K562 (cell line): ENCODE results near the gene ZNF750. TPM values are rescaled to one million over a fixed set of nuclear protein-coding genes. Genes with fewer than 3 reads are reported as not detected.
A peak's percentile ranks its signal among the peaks of the same experiment; 100 is the strongest.

Experiments used
- ATAC-seq: fragments of 200-7000 bp; cut with Tn5 transposase; 3 replicates; pipeline ENCODE4 v1.9.1; 2020; ENCODE audit warnings: moderate library complexity
- BruUV-seq: library from RNA; stranded (reverse); fragments of 400-500 nt; replicated peaks from 2 replicates; lab custom pipeline; 2021; lab: Mats Ljungman, UMichigan
- CTCF ChIA-PET: fragments of 300-600 bp; formaldehyde crosslinking; extraction: SDS; loops from one replicate; lab custom pipeline; 2021; ENCODE audit warnings: low intra/inter-chr PET ratio; lab: Yijun Ruan, JAX
- POLR2A ChIA-PET: fragments of 300-600, 350-650 bp; sonication (Branson Sonifier 250); formaldehyde crosslinking; extraction: SDS; loops from one replicate; lab custom pipeline; 2021; ENCODE audit warnings: antibody characterized with exemption, inconsistent platforms; lab: Yijun Ruan, JAX
- DNase-seq, 4 experiments: peaks; one replicate each; pipeline versions ENCODE4 v3.0.0 to v3.0.0-alpha.2; 2011 to 2018; ENCODE audit warnings: low spot score in 3 of 4, mixed read lengths in 3 of 4; ENCODE audit errors: extremely low read depth in 1 of 4
- FAIRE-seq: peaks from 2 replicates; lab custom pipeline; 2011; peaks lifted over from hg19 to GRCh38; lab: Jason Lieb, UNC
- H2AFZ ChIP-seq: 2 replicates; pipeline ENCODE4 v1.6.0; 2011; ENCODE audit warnings: low read depth, low read length, control low read depth, inconsistent platforms
- H3K27ac ChIP-seq: fragments of 200-600 bp; 3 replicates; pipeline ENCODE4 v1.8.0; 2011; ENCODE audit warnings: low read depth, mild to moderate bottlenecking, control low read depth, inconsistent platforms, low read length, moderate library complexity, mixed read lengths; ENCODE audit errors: extremely low read depth
- H3K27me3 ChIP-seq, 2 experiments: fragments of 300-600 bp in 1 of 2; 2 replicates in 1 of 2; 3 replicates in 1 of 2; pipeline versions ENCODE4 v1.6.0 to v1.8.0; 2011; ENCODE audit warnings: inconsistent platforms in 2 of 2, low read length in 2 of 2, mild to moderate bottlenecking in 1 of 2, mixed read lengths in 1 of 2, moderate library complexity in 1 of 2; ENCODE audit not compliant: control insufficient read depth in 2 of 2, insufficient read depth in 2 of 2
- H3K36me3 ChIP-seq: fragments of 300-600 bp; 3 replicates; pipeline ENCODE4 v1.8.0; 2011; ENCODE audit warnings: mild to moderate bottlenecking, low read length, inconsistent platforms; ENCODE audit not compliant: control insufficient read depth, insufficient read depth
- H3K4me1 ChIP-seq, 2 experiments: fragments of 200-600 bp in 1 of 2; replicated peaks in 1 of 2; 2 replicates in 1 of 2; 3 replicates in 1 of 2; pipeline versions ENCODE4 v1.5.1 to v1.8.0; 2011; ENCODE audit warnings: inconsistent platforms in 2 of 2, low read length in 2 of 2, mild to moderate bottlenecking in 1 of 2, mixed read lengths in 1 of 2, moderate library complexity in 1 of 2; ENCODE audit not compliant: control insufficient read depth in 2 of 2, insufficient read depth in 2 of 2
- H3K4me2 ChIP-seq: 2 replicates; pipeline ENCODE4 v1.6.1; 2011; ENCODE audit warnings: low read length, control low read depth, inconsistent platforms, mixed read lengths; ENCODE audit not compliant: insufficient read depth
- H3K4me3 ChIP-seq: fragments of 200-600 bp; sonication (generic), shearing (Covaris generic); 2 replicates; pipeline ENCODE4 v1.5.1; 2016; ENCODE audit warnings: control low read depth, inconsistent platforms
- H3K79me2 ChIP-seq: fragments of 200-600 bp; 3 replicates; pipeline ENCODE4 v1.8.0; 2011; ENCODE audit warnings: low read length, inconsistent platforms; ENCODE audit not compliant: control insufficient read depth, insufficient read depth
- H3K9ac ChIP-seq, 2 experiments: 2 replicates each; pipeline versions ENCODE4 v1.6.0 to v1.6.1; 2011; ENCODE audit warnings: low read depth in 2 of 2, low read length in 2 of 2, control low read depth in 1 of 2, inconsistent platforms in 1 of 2, mild to moderate bottlenecking in 1 of 2, mixed read lengths in 1 of 2; ENCODE audit not compliant: insufficient read depth in 1 of 2
- H3K9me1 ChIP-seq: one replicate; pipeline ENCODE4 v1.6.0; 2011; ENCODE audit warnings: inconsistent platforms, mild to moderate bottlenecking, low read length, moderate library complexity; ENCODE audit not compliant: control insufficient read depth, insufficient read depth
- H3K9me3 ChIP-seq: replicated peaks from 2 replicates; pipeline ENCODE4 v1.5.1; 2011; ENCODE audit warnings: low read depth, low read length, inconsistent platforms; ENCODE audit not compliant: control insufficient read depth, insufficient read depth
- H4K20me1 ChIP-seq: replicated peaks from 2 replicates; pipeline ENCODE4 v1.6.1; 2011; ENCODE audit warnings: low read length, inconsistent platforms, mixed read lengths; ENCODE audit not compliant: control insufficient read depth, insufficient read depth
- HLTF ChIP-seq: fragments of 450-650 bp; IDR thresholded peaks from 2 replicates; pipeline ENCODE4 v1.6.1; 2016
- NFIC ChIP-seq: fragments of 450-650 bp; IDR thresholded peaks from 2 replicates; pipeline ENCODE4 v1.6.1; 2017; ENCODE audit warnings: mild to moderate bottlenecking, inconsistent platforms
- POLR2G ChIP-seq: fragments of 200-400 bp; formaldehyde crosslinking; IDR thresholded peaks from 2 replicates; pipeline ENCODE4 v1.6.1; 2017; ENCODE audit warnings: low read depth, mild to moderate bottlenecking, antibody characterized with exemption, low read length, moderate library complexity
- WGBS: fragments of 100-300 bp; shearing (Covaris generic); methylation state at CpG from one replicate; pipeline ENCODE4 v1.1.6; 2016; ENCODE audit warnings: low coverage, mixed read lengths; ENCODE audit not compliant: insufficient coverage; ENCODE audit errors: missing lambda C conversion rate; 5-methylcytosine and 5-hydroxymethylcytosine counted together
- in situ Hi-C: fragments of 300-500 bp; cut with MboI; formaldehyde crosslinking; loops from 4 replicates; pipeline ENCODE4 v1.15.0; 2018; ENCODE audit warnings: inconsistent platforms, mixed read lengths
- intact Hi-C: fragments of 100-400 bp; cut with micrococcal nuclease; formaldehyde crosslinking; loops from 2 replicates; pipeline ENCODE4 v1.14.2; 2022
- polyA plus RNA-seq, 8 experiments: library from polyadenylated mRNA; depleted of rRNA in 4 of 8; stranded (reverse) in 5 of 8; unstranded in 3 of 8; fragments of >200 nt; fragmentation: Nextera tagmentation in 2 of 8; fragmentation: Illumina TruSeq in 1 of 8; extraction: Ambion mirVana in 2 of 8; extraction: Trizol in 1 of 8; gene quantifications; 2 replicates each; pipeline versions ENCODE4 v1.2.1 to v1.2.3, GENCODE V29; 2011 to 2014; ENCODE audit warnings: inconsistent platforms in 1 of 8, missing spikeins in 1 of 8
- total RNA-seq, 7 experiments: library from RNA; depleted of rRNA in 6 of 7; stranded (reverse); fragments of >200 nt in 6 of 7; fragmentation: Illumina TruSeq in 2 of 7; extraction: Trizol in 2 of 7; gene quantifications; 2 replicates each; pipeline versions ENCODE4 v1.2.1 to v1.2.3, GENCODE V29; 2011 to 2021; ENCODE audit warnings: low replicate concordance in 1 of 7
- TF ChIP-seq, protein P1 (sequence below), 2 experiments: fragments of 200-800 bp in 1 of 2; sonication (Bioruptor generic) in 1 of 2; sonication (generic) in 1 of 2; formaldehyde crosslinking in 1 of 2; IDR thresholded peaks in 1 of 2; conservative IDR thresholded peaks in 1 of 2; 2 replicates each; pipeline versions ENCODE4 v1.5.0 to v1.6.1; 2016 to 2020; ENCODE audit warnings: missing compliant biosample characterization in 1 of 2, missing genetic modification characterization in 1 of 2, missing genetic modification reagents in 1 of 2

Gene ZNF750
- total and polyA plus RNA-seq, 9 of the 15 experiments (the other 6 are each of a cell fraction or from before 2014, with no cell fraction given): not detected

DNA sequence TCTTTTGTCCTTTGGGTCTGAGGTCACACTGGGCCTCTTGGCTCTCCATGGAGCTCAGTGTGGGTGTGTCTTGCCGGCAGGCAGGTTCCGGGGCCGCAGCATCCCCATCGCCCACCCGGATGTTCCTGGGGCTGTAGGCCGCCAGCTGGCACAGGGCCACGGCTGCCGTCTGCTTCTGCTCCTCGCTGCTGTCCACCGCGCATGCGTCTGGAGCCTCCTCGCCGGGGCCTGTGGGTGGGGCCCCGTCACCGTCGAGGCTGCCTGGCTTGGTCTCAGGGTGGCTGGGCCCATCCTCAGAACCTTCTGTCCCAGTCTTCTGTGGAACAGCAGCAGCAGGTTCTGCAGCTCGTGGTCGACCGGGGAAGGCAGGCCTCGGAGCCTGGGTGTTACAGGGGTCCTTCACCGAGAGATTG, 9.6 kb downstream of the ZNF750 start:
- no TSS peak for BruUV-seq
- H4K20me1 ChIP-seq: no peaks in the 10 kb centered on the region
- H3K27me3 ChIP-seq: no peaks in the 10 kb centered on the region
- 0 out of 2 replicates have a peak, but pooled peaks have one; percentile 9 for TF ChIP-seq NFIC
- TF ChIP-seq POLR2G: peak; percentile 25; the same call in 1 of the 2 replicates
- TF ChIP-seq, protein P1, sequence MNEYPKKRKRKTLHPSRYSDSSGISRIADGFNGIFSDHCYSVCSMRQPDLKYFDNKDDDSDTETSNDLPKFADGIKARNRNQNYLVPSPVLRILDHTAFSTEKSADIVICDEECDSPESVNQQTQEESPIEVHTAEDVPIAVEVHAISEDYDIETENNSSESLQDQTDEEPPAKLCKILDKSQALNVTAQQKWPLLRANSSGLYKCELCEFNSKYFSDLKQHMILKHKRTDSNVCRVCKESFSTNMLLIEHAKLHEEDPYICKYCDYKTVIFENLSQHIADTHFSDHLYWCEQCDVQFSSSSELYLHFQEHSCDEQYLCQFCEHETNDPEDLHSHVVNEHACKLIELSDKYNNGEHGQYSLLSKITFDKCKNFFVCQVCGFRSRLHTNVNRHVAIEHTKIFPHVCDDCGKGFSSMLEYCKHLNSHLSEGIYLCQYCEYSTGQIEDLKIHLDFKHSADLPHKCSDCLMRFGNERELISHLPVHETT (CRISPR knock-in tag; conservative IDR thresholded peaks at IDR 0.05 in 1 of 2, IDR thresholded peaks at IDR 0.05 in 1 of 2): no peak
- no peak for TF ChIP-seq HLTF
- TF ChIP-seq, all 486 proteins: peak for 2
- WGBS: 93% methylated on average over 20 of the region's 22 CpGs
- Histone ChIP-seq H3K9ac (no peak overlapping the region), H3K4me1 (peaks cover 0 to 26% of the 10 kb centered on the region in 2 experiments; a peak in 2 of 5 replicates), H3K79me2 (no peaks in the 10 kb centered on the region), H3K27ac (no peak overlapping the region), H3K9me1 (no peaks in the 10 kb centered on the region), H3K4me3 (no peak overlapping the region), H3K36me3 (peaks cover 48% of the 10 kb centered on the region; the same call in 2 of the 3 replicates), H2AFZ (no peak overlapping the region), H3K4me2 (no peak overlapping the region), H3K9me3 (0 out of 2 replicates have a peak, but pooled peaks cover 3% of the 10 kb centered on the region)
- ChIA-PET POLR2A (interaction anchor here (0.6 to 2.8 kb wide), 4 partner anchors 13 to 440 kb away, joined by 3 to 7 read pairs (median 4); no protein-coding TSS in a partner anchor), CTCF (no interaction called here)
- DNase-seq (no peak), FAIRE-seq (no peak), ATAC-seq (no peak)
- in situ Hi-C loops: no loop called here
- intact Hi-C loops: no loop called here
